ENCODE results near the gene SUN3.
"Not testable (repeated sequence)": the region's sequence is repeated elsewhere in the genome, so short reads cannot be mapped to it uniquely, and the experiment has no call there.

Gene SUN3

DNA sequence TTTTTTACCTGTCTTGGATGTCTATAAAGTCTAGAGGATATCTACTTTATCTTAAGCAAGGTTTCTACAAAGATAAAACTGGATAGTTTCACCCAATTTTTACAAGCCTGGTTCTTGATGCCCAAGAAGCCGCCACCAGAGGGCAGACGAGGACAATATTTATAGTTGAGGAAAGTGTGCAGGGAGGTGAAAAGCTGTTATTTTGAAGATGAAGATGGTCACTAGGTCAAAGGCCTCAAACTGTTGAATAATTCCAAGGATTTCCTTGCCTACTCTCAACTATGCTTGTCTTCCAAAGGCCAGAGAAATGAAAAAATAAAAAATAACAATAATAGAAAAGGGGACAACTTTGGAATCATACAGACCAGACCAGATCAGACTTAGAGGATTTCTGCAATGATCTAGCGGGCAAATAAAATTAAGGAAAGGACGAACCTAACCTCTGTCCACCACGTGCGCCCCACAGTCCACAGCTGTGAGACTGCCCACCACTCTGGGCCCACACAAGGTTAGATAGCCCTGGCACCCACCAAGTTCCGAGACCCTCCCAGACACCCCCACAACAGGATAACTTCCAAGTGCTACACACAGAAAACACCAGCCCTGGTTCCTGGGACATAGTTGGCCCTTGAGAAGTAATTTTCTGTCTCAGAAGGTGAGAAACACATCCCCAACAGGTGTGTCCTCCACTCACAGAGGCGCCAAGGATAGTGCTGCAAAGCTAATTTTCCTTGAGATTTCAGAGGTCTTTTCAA, 83.5 kb downstream of the SUN3 start:
- peak; percentile 61 for DNase-seq (ENCODE audit: low read depth)

DNA sequence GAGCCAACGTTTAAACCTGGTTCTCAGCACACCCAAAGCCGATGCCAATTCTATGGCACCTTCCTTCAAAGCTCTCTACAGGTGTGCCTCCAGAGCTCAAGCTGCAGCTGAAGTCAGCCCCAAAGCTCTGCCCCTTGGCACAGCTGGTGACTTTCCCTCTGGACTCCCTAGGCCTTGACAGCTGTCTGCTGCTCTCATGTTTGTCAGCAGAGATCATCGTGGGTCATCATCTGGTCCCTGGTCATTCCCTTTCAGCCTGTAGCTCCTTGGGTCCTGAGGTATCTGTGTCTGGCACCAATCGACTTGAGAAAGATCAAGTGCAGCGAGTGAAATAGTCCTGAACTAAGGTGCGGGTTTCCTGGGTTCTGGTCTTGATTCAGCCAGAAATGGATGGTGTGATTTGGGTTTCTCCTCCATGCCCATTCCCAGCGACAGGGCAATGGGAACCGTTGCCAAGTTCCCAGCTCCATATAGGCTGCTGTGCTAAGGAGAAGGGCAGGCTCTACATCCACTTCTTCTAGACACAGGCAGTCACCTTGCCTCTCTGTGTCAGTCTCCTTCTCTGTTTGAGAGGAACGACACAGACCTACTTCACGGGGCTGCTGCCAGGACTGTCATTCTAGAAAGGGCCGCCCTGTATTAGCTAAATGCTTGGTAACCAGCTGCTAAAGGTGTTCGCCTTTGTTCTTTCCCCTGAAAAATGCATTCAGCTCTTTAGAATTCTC, 84.2 kb downstream of the SUN3 start:
- DNase-seq (ENCODE audit: low read depth): no peak

DNA sequence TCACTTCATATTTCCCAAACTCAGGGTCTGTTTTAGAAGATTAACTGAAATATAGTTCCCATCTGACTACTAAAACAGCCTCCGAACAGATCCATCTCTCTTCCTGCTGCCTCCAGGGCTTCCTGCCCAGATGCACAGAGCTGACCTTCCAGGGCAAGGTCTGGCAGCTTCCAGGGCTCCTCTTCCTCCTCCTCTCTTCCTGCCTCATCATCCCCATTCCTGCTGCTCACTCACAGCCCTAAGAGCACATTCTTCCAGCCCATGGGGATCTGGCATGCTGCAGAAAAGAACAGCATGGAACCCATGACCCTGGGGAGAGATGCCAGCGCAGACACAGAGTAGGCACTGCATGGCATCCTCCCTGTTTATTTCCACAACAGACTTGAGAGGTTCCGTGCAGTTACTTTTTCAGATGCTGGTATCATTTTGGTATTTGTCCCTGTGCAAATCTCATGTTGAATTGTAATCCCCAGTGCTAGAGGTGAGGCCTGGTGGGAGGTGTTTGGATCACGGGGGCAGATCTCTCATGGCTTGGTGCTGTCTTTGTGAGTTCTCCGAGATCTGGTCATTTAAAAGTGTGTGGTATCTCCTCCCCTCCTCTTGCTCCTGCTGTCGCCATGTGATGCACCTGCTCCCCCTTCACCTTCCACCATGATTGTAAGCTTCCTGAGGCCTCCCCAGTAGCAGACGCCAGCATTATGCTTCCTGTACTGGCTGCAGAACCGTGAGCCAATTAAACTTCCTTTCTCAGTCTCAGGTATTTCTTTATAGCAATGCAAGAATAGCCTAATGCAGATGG, 85.0 kb downstream of the SUN3 start:
- no peak for DNase-seq (ENCODE audit: low read depth)

DNA sequence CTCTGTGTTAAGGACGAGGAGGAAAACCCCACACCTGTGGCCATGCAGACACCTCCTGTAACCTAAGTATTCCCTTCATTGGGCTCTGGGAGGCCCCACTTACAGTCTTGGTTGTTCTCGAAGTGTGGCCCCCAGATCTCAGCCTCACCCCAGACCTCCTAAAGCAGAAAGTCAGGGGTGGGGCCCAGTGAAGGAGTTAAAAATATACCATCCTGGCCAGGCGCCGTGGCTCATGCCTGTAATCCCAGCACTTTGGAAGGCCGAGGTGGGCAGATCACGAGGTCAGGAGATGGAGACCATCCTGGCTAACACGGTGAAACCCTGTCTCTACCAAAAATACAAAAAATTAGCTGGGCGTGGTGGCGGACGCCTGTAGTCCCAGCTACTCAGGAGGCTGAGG, 86.3 kb downstream of the SUN3 start:
- DNase-seq (ENCODE audit: low read depth): not testable (repeated sequence)

DNA sequence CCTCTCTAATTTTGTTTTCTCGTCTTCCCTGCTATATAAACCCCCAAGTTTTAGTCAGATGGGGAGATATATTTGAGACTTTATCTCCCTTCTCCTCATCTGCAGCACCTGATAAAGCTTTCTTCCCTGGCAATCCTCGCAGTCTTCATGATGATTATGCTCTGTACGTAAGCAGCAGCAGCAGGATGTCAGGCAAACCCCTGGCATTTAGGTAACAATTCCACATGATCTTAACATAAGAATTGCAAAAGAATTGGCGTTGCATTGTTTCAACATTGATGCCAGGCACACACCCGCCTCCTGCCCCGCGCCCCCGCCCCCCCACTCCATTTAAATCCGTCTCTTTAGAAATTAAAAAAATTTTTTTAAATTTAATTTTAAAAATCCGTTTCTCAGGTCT, 86.8 kb downstream of the SUN3 start:
- no peak for DNase-seq (ENCODE audit: low read depth)

DNA sequence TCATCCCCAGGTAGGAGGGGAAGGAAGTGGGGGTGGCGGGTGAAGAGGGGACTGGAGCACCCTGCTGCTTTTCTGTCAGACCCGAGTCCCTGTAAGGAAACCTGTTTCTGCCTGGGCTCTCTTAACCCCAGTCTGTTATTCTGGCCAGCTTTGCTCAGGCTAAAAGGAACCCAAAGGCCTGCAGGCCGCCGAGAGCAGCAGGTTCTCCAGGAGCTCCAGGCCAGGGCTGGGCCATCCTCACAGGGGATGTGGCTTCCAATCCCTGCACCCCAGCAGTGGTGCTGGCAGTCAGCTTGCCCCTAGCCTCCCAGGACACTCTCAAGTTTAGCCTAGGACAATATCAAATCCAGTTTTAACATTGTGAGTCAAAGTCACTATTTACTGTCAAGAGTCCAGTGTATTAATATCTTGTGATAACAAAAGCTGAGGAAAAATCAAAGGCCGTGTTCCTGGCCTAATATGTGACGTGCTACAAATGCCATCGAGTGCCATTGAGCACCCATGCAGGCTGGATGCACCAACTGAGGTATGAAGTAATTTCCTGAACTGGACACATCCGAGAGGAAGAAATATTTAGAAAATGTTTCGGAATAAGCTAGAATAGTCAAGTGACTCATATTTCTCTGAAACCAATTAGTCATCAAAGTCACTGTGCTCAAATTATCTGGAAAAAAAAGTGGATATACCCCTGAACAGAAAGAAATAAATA, 87.6 kb downstream of the SUN3 start:
- no peak for DNase-seq (ENCODE audit: low read depth)

DNA sequence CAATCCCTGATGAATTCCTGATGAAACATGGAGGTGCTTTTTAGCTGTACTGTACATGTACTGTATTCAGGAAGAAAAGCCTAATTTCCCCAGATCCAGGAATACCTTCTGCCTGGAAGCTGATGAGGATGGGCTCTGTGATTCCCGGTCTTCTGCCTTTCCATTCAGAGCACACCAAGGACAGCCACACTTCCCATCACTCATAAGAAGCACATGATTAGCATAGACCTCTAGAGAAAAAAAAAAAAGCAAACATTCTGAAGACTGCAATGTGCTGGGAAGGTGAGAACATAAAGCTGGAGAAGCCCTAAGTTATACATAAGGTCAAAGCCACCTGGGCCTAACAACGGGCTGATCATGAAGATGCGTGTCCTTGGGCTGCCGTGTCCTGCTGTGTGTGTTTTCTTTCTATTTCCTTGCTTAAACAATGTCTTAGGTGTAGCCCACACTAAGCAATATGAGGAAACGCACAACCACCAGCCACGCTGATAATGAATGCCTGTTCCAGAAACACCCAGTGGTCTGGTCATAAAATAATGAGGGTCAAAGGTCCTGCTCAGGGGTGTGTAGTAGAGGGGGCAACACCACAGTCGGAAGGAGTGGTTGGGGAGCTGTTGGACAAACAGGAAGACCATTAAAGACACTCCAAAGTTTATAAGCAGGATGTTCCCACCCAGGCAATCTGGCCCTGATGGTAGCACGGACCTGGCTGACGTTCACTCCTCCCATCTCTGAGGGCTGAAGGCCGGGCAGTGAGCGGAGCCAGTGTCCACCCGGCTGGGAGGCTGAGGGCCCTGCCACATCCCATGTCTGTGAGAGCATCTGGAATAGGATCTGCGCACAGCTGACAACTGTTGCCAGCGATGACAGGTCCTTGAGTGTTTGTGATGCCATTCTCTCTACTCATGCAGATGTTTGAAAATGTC, 88.6 kb downstream of the SUN3 start:
- DNase-seq (ENCODE audit: low read depth): no peak

DNA sequence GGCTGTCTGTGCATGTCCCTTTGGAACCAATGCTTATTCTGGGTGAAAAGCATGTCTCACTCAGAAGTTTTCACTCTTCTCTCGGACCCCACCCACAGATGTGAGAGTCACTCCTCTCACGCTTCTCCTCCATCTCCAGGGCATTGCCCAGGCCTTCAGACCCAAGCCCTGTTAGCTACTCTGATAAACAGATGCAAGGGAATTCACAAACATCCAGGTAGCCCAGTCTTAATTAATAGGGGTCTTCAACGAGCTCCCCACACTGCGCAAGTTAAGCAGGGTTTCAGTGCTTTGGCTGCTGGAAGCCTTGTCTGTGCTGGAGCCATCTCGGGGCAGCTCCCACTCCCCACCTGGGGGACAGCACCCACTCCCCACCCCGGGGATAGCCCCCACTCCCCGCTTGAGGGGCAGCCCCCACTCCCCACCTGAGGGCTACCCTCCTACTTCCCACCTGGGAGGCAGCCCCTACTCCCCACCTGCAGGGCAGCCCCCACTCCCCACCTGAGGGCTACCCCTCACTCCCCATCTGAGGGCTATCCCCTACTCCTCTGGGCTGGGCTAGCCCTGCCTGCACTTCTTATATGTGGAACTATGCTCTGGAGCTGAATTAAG, 89.4 kb downstream of the SUN3 start:
- DNase-seq (ENCODE audit: low read depth): no peak

DNA sequence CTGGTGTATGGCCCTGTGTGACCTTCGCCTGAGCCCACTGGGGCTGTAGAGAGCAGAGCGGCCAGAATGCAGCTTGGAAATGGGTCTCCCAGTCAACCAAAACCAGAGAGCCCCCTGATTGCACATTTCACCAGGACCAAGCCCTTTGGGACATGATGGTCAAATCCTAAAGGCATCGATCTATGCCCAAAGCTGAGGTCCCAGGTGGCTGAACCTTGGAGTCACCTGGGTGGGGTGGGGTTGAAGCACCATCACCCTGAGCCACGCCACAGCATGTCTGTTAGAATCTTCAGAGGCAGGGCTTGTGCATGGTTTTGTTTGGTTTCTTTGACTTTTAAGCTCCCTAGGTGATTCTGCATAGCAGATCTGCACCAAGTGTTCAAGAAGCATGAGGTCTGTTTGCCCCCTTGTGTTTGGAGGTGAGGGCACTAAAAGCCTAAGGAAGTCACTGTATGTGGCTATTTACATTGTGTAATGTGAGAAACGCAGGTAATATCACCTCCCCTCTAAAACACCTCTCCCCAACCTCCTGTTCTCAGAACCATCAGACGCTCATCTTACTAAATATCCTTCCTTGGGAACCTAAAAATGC, 90.2 kb downstream of the SUN3 start:
- DNase-seq (ENCODE audit: low read depth): no peak

DNA sequence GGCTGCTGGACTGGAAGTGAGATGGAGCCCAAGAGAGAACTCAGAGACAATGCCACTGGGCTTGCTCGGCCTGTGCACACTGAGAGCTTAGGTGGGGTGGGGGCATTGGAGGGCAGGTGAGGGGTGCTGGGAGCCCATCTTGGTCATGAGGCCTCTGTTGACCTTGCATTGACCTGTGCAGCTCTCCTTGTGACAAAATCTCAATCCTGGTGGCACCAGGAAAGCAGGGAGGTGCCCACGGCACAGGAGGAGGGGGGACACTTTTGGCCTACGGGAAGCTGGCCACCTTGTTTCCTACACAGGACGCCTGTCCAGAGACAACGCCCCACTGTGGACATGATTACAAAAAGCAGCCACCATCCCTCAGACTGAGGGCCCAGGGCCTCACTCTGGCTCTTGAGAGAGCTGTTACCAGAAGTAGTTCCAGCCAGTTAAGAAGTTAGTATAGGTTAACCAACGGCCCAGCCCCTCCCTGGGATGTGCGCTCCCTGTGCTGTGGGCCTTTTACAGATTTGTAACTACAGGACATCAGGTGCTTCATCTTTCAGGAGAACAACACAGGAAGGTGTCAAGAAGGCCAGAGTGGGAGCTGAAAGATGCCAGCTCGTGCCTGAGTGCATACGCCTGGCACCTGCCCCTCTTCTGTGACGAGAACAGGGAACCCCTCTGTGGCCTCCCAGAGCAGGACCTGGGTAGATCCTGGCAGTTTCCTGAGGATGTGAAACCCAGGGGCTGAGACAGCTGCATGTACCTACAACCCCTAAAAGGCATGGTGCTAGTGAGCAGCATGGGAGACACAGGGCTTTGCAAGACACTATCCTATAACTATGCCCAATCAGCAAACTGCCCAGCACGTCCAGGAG, 91.0 kb downstream of the SUN3 start:
- no peak for DNase-seq (ENCODE audit: low read depth)
